PC-9 (cell line): ENCODE measurements around the gene OPRM1.
A peak's percentile ranks its signal among the peaks of the same experiment; 100 is the strongest.

Source experiments
- EZH2 ChIP-seq: fragments of 200-600 bp; sonication (generic); IDR thresholded peaks from 2 replicates; pipeline ENCODE4 v1.8.0; 2017; ENCODE audit warnings: antibody characterized with exemption, low read depth
- TF ChIP-seq, protein P1 (sequence below): fragments of 200-600 bp; sonication (generic); conservative IDR thresholded peaks from 2 replicates; pipeline ENCODE4 v1.6.1; 2017; ENCODE audit warnings: mixed run types, antibody characterized with exemption, mild to moderate bottlenecking, moderate library complexity

- TF ChIP-seq EZH2: no peak
- TF ChIP-seq, protein P1, sequence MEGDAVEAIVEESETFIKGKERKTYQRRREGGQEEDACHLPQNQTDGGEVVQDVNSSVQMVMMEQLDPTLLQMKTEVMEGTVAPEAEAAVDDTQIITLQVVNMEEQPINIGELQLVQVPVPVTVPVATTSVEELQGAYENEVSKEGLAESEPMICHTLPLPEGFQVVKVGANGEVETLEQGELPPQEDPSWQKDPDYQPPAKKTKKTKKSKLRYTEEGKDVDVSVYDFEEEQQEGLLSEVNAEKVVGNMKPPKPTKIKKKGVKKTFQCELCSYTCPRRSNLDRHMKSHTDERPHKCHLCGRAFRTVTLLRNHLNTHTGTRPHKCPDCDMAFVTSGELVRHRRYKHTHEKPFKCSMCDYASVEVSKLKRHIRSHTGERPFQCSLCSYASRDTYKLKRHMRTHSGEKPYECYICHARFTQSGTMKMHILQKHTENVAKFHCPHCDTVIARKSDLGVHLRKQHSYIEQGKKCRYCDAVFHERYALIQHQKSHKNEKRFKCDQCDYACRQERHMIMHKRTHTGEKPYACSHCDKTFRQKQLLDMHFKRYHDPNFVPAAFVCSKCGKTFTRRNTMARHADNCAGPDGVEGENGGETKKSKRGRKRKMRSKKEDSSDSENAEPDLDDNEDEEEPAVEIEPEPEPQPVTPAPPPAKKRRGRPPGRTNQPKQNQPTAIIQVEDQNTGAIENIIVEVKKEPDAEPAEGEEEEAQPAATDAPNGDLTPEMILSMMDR: peak; percentile 63
These were observed 117.3 kb downstream of the OPRM1 start for GRCh38 chr6:154156135-154156896.
